HEK293 (cell line): ENCODE measurements around the gene MPP7.

Experiments used
- SETDB1 ChIP-seq: IDR thresholded peaks from one replicate; pipeline ENCODE4 v1.6.1; 2017; ENCODE audit warnings: mild to moderate bottlenecking, low read length, moderate library complexity, mixed read lengths; ENCODE audit not compliant: insufficient read length
- ZNF146 ChIP-seq: fragments of 450-650 bp; formaldehyde crosslinking; IDR thresholded peaks from 2 replicates; pipeline ENCODE4 v1.5.1; 2016; ENCODE audit warnings: missing biosample characterization, missing genetic modification characterization
- ZNF19 ChIP-seq: fragments of 450-650 bp; formaldehyde crosslinking; IDR thresholded peaks from 2 replicates; pipeline ENCODE4; 2016; ENCODE audit warnings: missing biosample characterization, missing genetic modification characterization, low read depth
- ZNF394 ChIP-seq: fragments of 450-650 bp; formaldehyde crosslinking; IDR thresholded peaks from 2 replicates; pipeline ENCODE4 v1.5.1; 2016; ENCODE audit warnings: missing biosample characterization, missing genetic modification characterization, mild to moderate bottlenecking, moderate library complexity, borderline replicate concordance
- ZNF510 ChIP-seq: fragments of 450-650 bp; formaldehyde crosslinking; IDR thresholded peaks from 2 replicates; pipeline ENCODE4 v1.5.1; 2018; ENCODE audit warnings: mild to moderate bottlenecking, missing genetic modification characterization, missing biosample characterization; ENCODE audit not compliant: insufficient replicate concordance
- ZNF560 ChIP-seq: fragments of 450-650 bp; formaldehyde crosslinking; IDR thresholded peaks from 2 replicates; pipeline ENCODE4 v1.5.1; 2017; ENCODE audit warnings: missing biosample characterization, missing genetic modification characterization, borderline replicate concordance
- ZNF571 ChIP-seq: fragments of 450-650 bp; formaldehyde crosslinking; IDR thresholded peaks from 2 replicates; pipeline ENCODE4 v1.5.0; 2017; ENCODE audit warnings: missing biosample characterization, missing genetic modification characterization
- ZNF785 ChIP-seq: fragments of 450-650 bp; formaldehyde crosslinking; IDR thresholded peaks from 2 replicates; pipeline ENCODE4 v1.5.1; 2016; ENCODE audit warnings: missing biosample characterization, missing genetic modification characterization
- ZNF837 ChIP-seq: fragments of 450-650 bp; formaldehyde crosslinking; IDR thresholded peaks from 2 replicates; pipeline ENCODE4 v1.5.1; 2016; ENCODE audit warnings: missing biosample characterization, missing genetic modification characterization
- TF ChIP-seq, protein P1 (sequence below): fragments of 450-650 bp; IDR thresholded peaks from 2 replicates; pipeline ENCODE4 v1.5.1; 2018; ENCODE audit warnings: missing biosample characterization, missing genetic modification characterization
- TF ChIP-seq, protein P2 (sequence below): fragments of 450-650 bp; formaldehyde crosslinking; IDR thresholded peaks from 2 replicates; pipeline ENCODE4 v1.5.1; 2016; ENCODE audit warnings: missing biosample characterization, missing genetic modification characterization
- TF ChIP-seq, protein P3 (sequence below): IDR thresholded peaks from 2 replicates; pipeline ENCODE4 v1.6.1; 2011; ENCODE audit warnings: mild to moderate bottlenecking, low read depth, low read length, borderline replicate concordance

GRCh38 chr10:28331066-28331465 lies 28.2 kb upstream of the MPP7 start:
- TF ChIP-seq, protein P1, sequence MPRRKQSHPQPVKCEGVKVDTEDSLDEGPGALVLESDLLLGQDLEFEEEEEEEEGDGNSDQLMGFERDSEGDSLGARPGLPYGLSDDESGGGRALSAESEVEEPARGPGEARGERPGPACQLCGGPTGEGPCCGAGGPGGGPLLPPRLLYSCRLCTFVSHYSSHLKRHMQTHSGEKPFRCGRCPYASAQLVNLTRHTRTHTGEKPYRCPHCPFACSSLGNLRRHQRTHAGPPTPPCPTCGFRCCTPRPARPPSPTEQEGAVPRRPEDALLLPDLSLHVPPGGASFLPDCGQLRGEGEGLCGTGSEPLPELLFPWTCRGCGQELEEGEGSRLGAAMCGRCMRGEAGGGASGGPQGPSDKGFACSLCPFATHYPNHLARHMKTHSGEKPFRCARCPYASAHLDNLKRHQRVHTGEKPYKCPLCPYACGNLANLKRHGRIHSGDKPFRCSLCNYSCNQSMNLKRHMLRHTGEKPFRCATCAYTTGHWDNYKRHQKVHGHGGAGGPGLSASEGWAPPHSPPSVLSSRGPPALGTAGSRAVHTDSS: no peak
- TF ChIP-seq ZNF146 (no peak), SETDB1 (no peak), ZNF571 (tag by site-specific recombination) (no peak), ZNF837 (tag by site-specific recombination) (no peak), ZNF19 (tag by site-specific recombination) (no peak), ZNF560 (no peak), ZNF510 (no peak), ZNF394 (tag by site-specific recombination) (no peak), ZNF785 (tag by site-specific recombination) (no peak)
- TF ChIP-seq, protein P2, sequence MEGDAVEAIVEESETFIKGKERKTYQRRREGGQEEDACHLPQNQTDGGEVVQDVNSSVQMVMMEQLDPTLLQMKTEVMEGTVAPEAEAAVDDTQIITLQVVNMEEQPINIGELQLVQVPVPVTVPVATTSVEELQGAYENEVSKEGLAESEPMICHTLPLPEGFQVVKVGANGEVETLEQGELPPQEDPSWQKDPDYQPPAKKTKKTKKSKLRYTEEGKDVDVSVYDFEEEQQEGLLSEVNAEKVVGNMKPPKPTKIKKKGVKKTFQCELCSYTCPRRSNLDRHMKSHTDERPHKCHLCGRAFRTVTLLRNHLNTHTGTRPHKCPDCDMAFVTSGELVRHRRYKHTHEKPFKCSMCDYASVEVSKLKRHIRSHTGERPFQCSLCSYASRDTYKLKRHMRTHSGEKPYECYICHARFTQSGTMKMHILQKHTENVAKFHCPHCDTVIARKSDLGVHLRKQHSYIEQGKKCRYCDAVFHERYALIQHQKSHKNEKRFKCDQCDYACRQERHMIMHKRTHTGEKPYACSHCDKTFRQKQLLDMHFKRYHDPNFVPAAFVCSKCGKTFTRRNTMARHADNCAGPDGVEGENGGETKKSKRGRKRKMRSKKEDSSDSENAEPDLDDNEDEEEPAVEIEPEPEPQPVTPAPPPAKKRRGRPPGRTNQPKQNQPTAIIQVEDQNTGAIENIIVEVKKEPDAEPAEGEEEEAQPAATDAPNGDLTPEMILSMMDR (tag by site-specific recombination): no peak
- TF ChIP-seq, protein P3, sequence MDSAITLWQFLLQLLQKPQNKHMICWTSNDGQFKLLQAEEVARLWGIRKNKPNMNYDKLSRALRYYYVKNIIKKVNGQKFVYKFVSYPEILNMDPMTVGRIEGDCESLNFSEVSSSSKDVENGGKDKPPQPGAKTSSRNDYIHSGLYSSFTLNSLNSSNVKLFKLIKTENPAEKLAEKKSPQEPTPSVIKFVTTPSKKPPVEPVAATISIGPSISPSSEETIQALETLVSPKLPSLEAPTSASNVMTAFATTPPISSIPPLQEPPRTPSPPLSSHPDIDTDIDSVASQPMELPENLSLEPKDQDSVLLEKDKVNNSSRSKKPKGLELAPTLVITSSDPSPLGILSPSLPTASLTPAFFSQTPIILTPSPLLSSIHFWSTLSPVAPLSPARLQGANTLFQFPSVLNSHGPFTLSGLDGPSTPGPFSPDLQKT: no peak
